HepG2 (cell line): ENCODE data around the gene PNKP. TPM values are rescaled to one million over a fixed set of nuclear protein-coding genes. Genes with fewer than 3 reads are reported as not detected.

Experiments
- ATAC-seq: fragments of 200-7000 bp; cut with Tn5 transposase; 3 replicates; pipeline ENCODE4 v1.9.1; 2020; ENCODE audit warnings: mild to moderate bottlenecking, moderate library complexity
- BruUV-seq: library from RNA; stranded (reverse); fragments of 400-500 nt; replicated peaks from 2 replicates; lab custom pipeline; 2021; lab: Mats Ljungman, UMichigan
- CTCF ChIA-PET: fragments of 300-600 bp; formaldehyde crosslinking; extraction: SDS; loops from one replicate; lab custom pipeline; 2021; ENCODE audit warnings: low total read pairs, inconsistent platforms, low intra/inter-chr PET ratio; lab: Yijun Ruan, JAX
- POLR2A ChIA-PET: fragments of 350-600 bp; sonication (Branson Sonifier 250); formaldehyde crosslinking; loops from one replicate; lab custom pipeline; 2020; ENCODE audit warnings: antibody characterized with exemption, inconsistent platforms; lab: Yijun Ruan, JAX
- DNase-seq: peaks from one replicate; pipeline ENCODE4 v3.0.0-alpha.2; 2015; ENCODE audit warnings: low spot score
- FAIRE-seq: peaks from 3 replicates; lab custom pipeline; 2011; peaks lifted over from hg19 to GRCh38; lab: Jason Lieb, UNC
- H2AFZ ChIP-seq: one replicate; pipeline ENCODE4 v1.6.1; 2011; ENCODE audit warnings: low read length, inconsistent platforms
- H3K27ac ChIP-seq: fragments of 300-600 bp; 3 replicates; pipeline ENCODE4 v1.8.0; 2011; ENCODE audit warnings: mixed run types, mild to moderate bottlenecking, mixed read lengths, low read length, inconsistent platforms; ENCODE audit not compliant: insufficient read depth; ENCODE audit errors: extremely low read length
- H3K27me3 ChIP-seq, 2 experiments: fragments of 200-600 bp in 1 of 2; 2 replicates in 1 of 2; 3 replicates in 1 of 2; pipeline versions ENCODE4 v1.6.0 to v1.8.0; 2011; ENCODE audit warnings: low read length in 2 of 2, mild to moderate bottlenecking in 2 of 2, moderate library complexity in 2 of 2, inconsistent platforms in 1 of 2; ENCODE audit not compliant: insufficient read depth in 2 of 2, control insufficient read depth in 1 of 2
- H3K36me3 ChIP-seq, 2 experiments: fragments of 200-600 bp in 1 of 2; replicated peaks in 1 of 2; 2 replicates in 1 of 2; 3 replicates in 1 of 2; pipeline versions ENCODE4 v1.5.1 to v1.8.0; 2011; ENCODE audit warnings: low read length in 2 of 2, inconsistent platforms in 1 of 2; ENCODE audit not compliant: insufficient read depth in 2 of 2, control insufficient read depth in 1 of 2
- H3K4me1 ChIP-seq: 2 replicates; pipeline ENCODE4 v1.5.1; 2012; ENCODE audit warnings: low read length, inconsistent platforms; ENCODE audit not compliant: insufficient read depth
- H3K4me2 ChIP-seq: 2 replicates; pipeline ENCODE4 v1.6.0; 2011; ENCODE audit warnings: low read depth, low read length, inconsistent platforms
- H3K4me3 ChIP-seq, 3 experiments: fragments of 200-600 bp in 1 of 3; sonication (generic), shearing (Covaris generic) in 1 of 3; replicated peaks in 1 of 3; 2 replicates each; pipeline ENCODE4 v1.5.1; 2011 to 2016; ENCODE audit warnings: low read length in 3 of 3, inconsistent platforms in 2 of 3, low read depth in 2 of 3, mild to moderate bottlenecking in 2 of 3, control low read depth in 1 of 3, mixed read lengths in 1 of 3; ENCODE audit not compliant: insufficient read depth in 1 of 3
- H3K79me2 ChIP-seq: one replicate; pipeline ENCODE4 v1.6.1; 2011; ENCODE audit warnings: low read length, inconsistent platforms; ENCODE audit not compliant: insufficient read depth
- H3K9ac ChIP-seq: 2 replicates; pipeline ENCODE4 v1.6.0; 2011; ENCODE audit warnings: mild to moderate bottlenecking, low read depth, low read length, inconsistent platforms; ENCODE audit not compliant: insufficient read depth
- H3K9me3 ChIP-seq: 2 replicates; pipeline ENCODE4 v1.5.1; 2012; ENCODE audit warnings: mild to moderate bottlenecking, low read length
- H4K20me1 ChIP-seq: 2 replicates; pipeline ENCODE4 v1.6.0; 2011; ENCODE audit warnings: inconsistent platforms, mild to moderate bottlenecking, low read length, moderate library complexity; ENCODE audit not compliant: insufficient read depth
- DDIT3 ChIP-seq: sonication (generic); formaldehyde crosslinking; IDR thresholded peaks from 2 replicates; pipeline ENCODE4 v1.4.0; 2020; ENCODE audit warnings: mild to moderate bottlenecking, missing genetic modification reagents
- FUBP1 ChIP-seq: sonication (generic); formaldehyde crosslinking; IDR thresholded peaks from 2 replicates; pipeline ENCODE4 v1.5.1; 2020; ENCODE audit warnings: missing genetic modification reagents, mild to moderate bottlenecking, borderline replicate concordance
- GLI4 ChIP-seq: sonication (generic); formaldehyde crosslinking; IDR thresholded peaks from 2 replicates; pipeline ENCODE4 v1.5.1; 2020; ENCODE audit warnings: missing genetic modification reagents, mild to moderate bottlenecking, moderate library complexity, borderline replicate concordance
- GRHL1 ChIP-seq: sonication (generic); formaldehyde crosslinking; conservative IDR thresholded peaks from 2 replicates; pipeline ENCODE4 v1.8.0; 2022; ENCODE audit warnings: missing genetic modification reagents
- HMG20B ChIP-seq: conservative IDR thresholded peaks from 2 replicates; pipeline ENCODE4 v1.6.1; 2016; ENCODE audit warnings: missing genetic modification reagents, missing compliant biosample characterization
- KAT2B ChIP-seq: fragments of 150-350 bp; IDR thresholded peaks from 2 replicates; pipeline ENCODE4 v1.6.1; 2014; ENCODE audit warnings: low read depth, low read length, borderline replicate concordance
- MED13 ChIP-seq: sonication (generic); formaldehyde crosslinking; IDR thresholded peaks from 2 replicates; pipeline ENCODE4 v1.5.0; 2020; ENCODE audit warnings: missing genetic modification reagents
- POLR2A ChIP-seq, 2 experiments: IDR thresholded peaks; 2 replicates each; pipeline ENCODE4 v1.6.1; 2011; ENCODE audit warnings: low read depth in 2 of 2, low read length in 2 of 2, mild to moderate bottlenecking in 1 of 2, moderate library complexity in 1 of 2; ENCODE audit not compliant: insufficient read depth in 1 of 2
- TAF15 ChIP-seq: fragments of 200-400 bp; formaldehyde crosslinking; IDR thresholded peaks from one replicate; pipeline ENCODE4 v1.6.1; 2018; ENCODE audit warnings: mild to moderate bottlenecking, low read depth, low read length; ENCODE audit not compliant: poor library complexity, severe bottlenecking
- ZBED4 ChIP-seq: sonication (generic); formaldehyde crosslinking; IDR thresholded peaks from 2 replicates; pipeline ENCODE4 v1.4.0; 2020; ENCODE audit warnings: missing genetic modification reagents, borderline replicate concordance
- ZNF550 ChIP-seq: sonication (generic); formaldehyde crosslinking; IDR thresholded peaks from 2 replicates; pipeline ENCODE4 v1.4.0; 2020; ENCODE audit warnings: mild to moderate bottlenecking, missing genetic modification reagents, borderline replicate concordance
- ZNF556 ChIP-seq: sonication (generic); formaldehyde crosslinking; IDR thresholded peaks from 2 replicates; pipeline ENCODE4 v1.4.0; 2020; ENCODE audit warnings: mild to moderate bottlenecking, missing genetic modification reagents, borderline replicate concordance
- ZNF670 ChIP-seq: sonication (generic); formaldehyde crosslinking; IDR thresholded peaks from 2 replicates; pipeline ENCODE4 v1.8.0; 2022; ENCODE audit warnings: mild to moderate bottlenecking, missing genetic modification reagents, borderline replicate concordance
- ZNF737 ChIP-seq: sonication (generic); formaldehyde crosslinking; IDR thresholded peaks from 2 replicates; pipeline ENCODE4 v1.5.0; 2020; ENCODE audit warnings: missing genetic modification reagents, mild to moderate bottlenecking, borderline replicate concordance
- WGBS: methylation state at CpG from one replicate; pipeline ENCODE4 v1.1.6; 2017; ENCODE audit warnings: low lambda C conversion rate; 5-methylcytosine and 5-hydroxymethylcytosine counted together
- in situ Hi-C: cut with HindIII; loops from 2 replicates; pipeline ENCODE4 v1.10.0; 2017; ENCODE audit warnings: low pct_unique_long_range_greater_than_20kb; ENCODE audit not compliant: extremely low pct_ligation_motif_present
- intact Hi-C: fragments of 100-400 bp; cut with micrococcal nuclease; formaldehyde crosslinking; loops from one replicate; pipeline ENCODE4 v1.10.0; 2022; ENCODE audit not compliant: unreplicated experiment
- polyA plus RNA-seq, 8 experiments: library from polyadenylated mRNA; depleted of rRNA in 3 of 8; stranded (reverse) in 7 of 8; unstranded in 1 of 8; fragments of >200 nt; fragmentation: Illumina TruSeq in 4 of 8; extraction: Trizol in 4 of 8; gene quantifications; 2 replicates each; pipeline versions ENCODE4 v1.2.1 to v1.2.3, GENCODE V29; 2011 to 2016; ENCODE audit warnings: low read depth in 4 of 8, missing spikeins in 1 of 8, mixed read lengths in 1 of 8; ENCODE audit not compliant: insufficient read depth in 1 of 8
- total RNA-seq, 5 experiments: library from RNA; depleted of rRNA; stranded (reverse); fragments of >200 nt; fragmentation: Illumina TruSeq; extraction: Trizol; gene quantifications; 2 replicates each; pipeline ENCODE4 v1.2.3, GENCODE V29; 2016; ENCODE audit warnings: low read depth in 1 of 5

The PNKP gene
- total and polyA plus RNA-seq, 2 of the 13 experiments (the other 11 are each of a cell fraction or from before 2014, with no cell fraction given): 12.7 to 27.1 TPM

- BruUV-seq: no TSS peak
- H3K36me3 ChIP-seq: no peaks in the 10 kb centered on the region
- H3K79me2 ChIP-seq: no peaks in the 10 kb centered on the region
- peaks cover 9 to 17% of the 10 kb centered on the region in 2 experiments; a peak in 4 of 5 replicates for H3K27me3 ChIP-seq
- ChIA-PET POLR2A (no interaction called here), CTCF (no interaction called here)
- peaks cover 18% of the 10 kb centered on the region for H3K4me1 ChIP-seq
- FAIRE-seq (no peak), ATAC-seq (no peak), DNase-seq (no peak)
- intact Hi-C loops: no loop called here
- H3K27ac ChIP-seq: no peak overlapping the region
- H4K20me1 ChIP-seq: no peaks in the 10 kb centered on the region
- no peak overlapping the region for H3K4me3 ChIP-seq
- TF ChIP-seq HMG20B (CRISPR knock-in tag): no peak
- TF ChIP-seq KAT2B: no peak
- TF ChIP-seq DDIT3 (CRISPR knock-in tag): no peak
- TF ChIP-seq POLR2A (IDR thresholded peaks at IDR 0.05; ENCODE audit: insufficient read depth in 1 of 2, low read depth in 2 of 2, low read length in 2 of 2): no peak
- no peak for TF ChIP-seq GLI4 (CRISPR knock-in tag)
- no peak for TF ChIP-seq MED13 (CRISPR knock-in tag)
- no peak for TF ChIP-seq ZBED4
- TF ChIP-seq ZNF550 (CRISPR knock-in tag): no peak
- TF ChIP-seq TAF15: no peak
- TF ChIP-seq GRHL1 (CRISPR knock-in tag): no peak
- no peak for TF ChIP-seq ZNF670
- no peak for TF ChIP-seq ZNF556
- TF ChIP-seq FUBP1 (CRISPR knock-in tag): no peak
- no peak for TF ChIP-seq ZNF737 (CRISPR knock-in tag)
- H3K9ac ChIP-seq: no peak overlapping the region
- WGBS: 61% methylated on average over 8 of the region's 17 CpGs
- in situ Hi-C loops: no loop called here
- no peak overlapping the region for H3K4me2 ChIP-seq
- H2AFZ ChIP-seq: no peak overlapping the region
- H3K9me3 ChIP-seq: no peaks in the 10 kb centered on the region
These were observed 27.6 kb upstream of the PNKP start for GRCh38 chr19:49894879-49895565.
